ENCODE results near the gene SERBP1.

- TF ChIP-seq CTCF (IDR thresholded peaks at IDR 0.05) (no peak), POLR2AphosphoS5 (IDR thresholded peaks at IDR 0.05) (no peak)
Measured at GRCh38 chr1:67440339-67440738, 10.1 kb upstream of the SERBP1 start.
